GM20000 (cell line): Measurements from ENCODE around the gene CRLF1.

ENCODE experiments used
- DNase-seq: peaks from one replicate; pipeline ENCODE4 v3.0.0; 2012; ENCODE audit warnings: low spot score
- TF ChIP-seq, protein P1 (sequence below): IDR thresholded peaks from 2 replicates; pipeline ENCODE4 v1.5.1; 2012; ENCODE audit warnings: mild to moderate bottlenecking, control low read depth; ENCODE audit errors: extremely low read depth, missing control alignments

Gene CRLF1

DNA sequence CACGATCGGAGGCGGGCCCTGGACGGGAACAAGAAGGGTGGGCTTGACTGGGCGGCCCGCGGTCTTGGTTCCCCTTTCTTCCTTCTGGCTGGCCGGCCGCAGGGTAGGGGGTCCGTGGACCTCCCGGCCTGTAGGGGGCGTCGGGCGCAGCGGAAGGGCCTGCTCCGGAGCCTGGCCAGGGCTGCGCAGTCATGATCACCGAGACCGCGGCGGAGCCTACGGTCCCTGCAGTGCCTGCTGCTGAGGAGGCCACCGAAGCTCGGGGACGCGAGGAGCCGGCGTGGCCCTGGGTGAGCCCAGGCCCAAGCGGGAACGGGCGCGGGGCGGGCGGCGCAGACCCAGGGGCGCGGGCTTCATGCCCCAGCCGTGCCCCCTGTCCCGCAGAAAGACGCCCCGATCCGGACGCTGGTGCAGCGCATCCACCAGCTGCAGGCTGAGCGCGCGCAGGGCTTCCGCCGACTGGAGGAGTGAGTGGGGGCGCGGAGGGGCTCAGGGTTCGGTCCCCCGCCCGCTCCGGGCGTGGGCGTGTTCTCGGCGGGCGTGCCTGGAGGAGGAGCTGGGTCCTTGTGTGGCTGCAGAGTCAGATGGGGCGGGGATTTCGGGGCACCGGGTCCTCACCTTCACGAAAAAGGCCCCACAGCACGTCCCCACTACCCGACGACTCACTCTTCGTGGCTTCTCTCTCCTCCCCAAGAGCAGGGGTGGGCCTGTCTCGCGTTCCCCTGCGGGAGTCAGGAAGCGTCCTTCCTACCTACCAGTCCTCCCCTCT lies 17.8 kb downstream of the CRLF1 start, which contains the start of gene REX1BD:
Gene REX1BD (plus strand): TSS at position 188 of the 769 bp plus-strand sequence. CDS start 4 bp downstream, at position 192.
- TF ChIP-seq, protein P1, sequence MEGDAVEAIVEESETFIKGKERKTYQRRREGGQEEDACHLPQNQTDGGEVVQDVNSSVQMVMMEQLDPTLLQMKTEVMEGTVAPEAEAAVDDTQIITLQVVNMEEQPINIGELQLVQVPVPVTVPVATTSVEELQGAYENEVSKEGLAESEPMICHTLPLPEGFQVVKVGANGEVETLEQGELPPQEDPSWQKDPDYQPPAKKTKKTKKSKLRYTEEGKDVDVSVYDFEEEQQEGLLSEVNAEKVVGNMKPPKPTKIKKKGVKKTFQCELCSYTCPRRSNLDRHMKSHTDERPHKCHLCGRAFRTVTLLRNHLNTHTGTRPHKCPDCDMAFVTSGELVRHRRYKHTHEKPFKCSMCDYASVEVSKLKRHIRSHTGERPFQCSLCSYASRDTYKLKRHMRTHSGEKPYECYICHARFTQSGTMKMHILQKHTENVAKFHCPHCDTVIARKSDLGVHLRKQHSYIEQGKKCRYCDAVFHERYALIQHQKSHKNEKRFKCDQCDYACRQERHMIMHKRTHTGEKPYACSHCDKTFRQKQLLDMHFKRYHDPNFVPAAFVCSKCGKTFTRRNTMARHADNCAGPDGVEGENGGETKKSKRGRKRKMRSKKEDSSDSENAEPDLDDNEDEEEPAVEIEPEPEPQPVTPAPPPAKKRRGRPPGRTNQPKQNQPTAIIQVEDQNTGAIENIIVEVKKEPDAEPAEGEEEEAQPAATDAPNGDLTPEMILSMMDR = peak; percentile 95
- DNase-seq = peak; percentile 93

DNA sequence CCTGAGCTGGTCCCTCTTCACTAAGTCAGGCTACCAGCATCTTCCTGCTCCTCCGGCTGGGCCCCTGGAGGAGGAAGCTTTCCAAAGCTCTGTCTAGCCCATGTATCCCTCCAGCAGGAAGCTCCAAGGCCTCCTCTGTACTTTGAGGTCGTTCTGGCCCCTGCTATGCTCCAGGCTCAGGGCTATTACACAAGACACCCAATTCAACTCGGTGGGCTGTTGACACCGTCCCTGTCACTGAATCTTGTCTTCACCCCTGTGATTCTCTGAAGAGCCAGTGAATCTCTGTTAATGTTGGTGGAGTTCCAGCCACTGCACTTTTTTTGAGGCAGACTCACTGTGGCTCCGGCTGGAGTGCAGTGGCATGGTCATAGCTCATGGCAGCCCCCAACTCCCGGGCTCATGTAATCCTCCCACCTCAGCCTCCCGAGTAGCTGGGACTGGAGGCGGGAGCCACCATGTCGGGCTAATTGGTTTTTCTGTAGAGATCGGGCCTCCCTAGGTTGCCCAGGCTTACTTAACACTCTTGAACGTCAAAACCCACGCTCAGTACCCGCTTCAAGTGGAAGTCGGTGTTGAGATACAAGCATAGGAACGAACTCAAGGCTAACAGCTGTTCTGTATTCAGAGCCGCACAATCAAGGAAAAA lies 18.5 kb downstream of the CRLF1 start:
- TF ChIP-seq, protein P1 = no peak
- peak; percentile 8 for DNase-seq

DNA sequence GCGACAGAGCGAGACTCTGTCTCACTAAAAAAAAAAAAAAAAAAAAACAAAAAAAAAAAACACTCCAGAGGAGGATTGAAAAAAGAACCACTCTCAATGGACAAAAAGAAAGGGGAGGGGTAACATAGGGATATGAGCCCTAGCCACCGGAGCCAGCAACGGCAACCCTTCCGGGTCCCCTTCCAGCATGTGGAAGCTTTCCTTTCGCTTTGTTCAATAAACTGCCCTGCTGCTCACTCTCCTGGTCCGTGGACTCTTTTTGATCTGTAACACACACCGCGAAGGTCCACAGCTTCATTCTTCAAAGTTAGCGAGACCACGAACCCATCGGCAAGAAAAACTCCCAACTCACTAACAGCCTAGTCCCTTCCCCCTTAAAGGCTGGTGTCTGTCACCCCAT lies 19.0 kb downstream of the CRLF1 start:
- DNase-seq = no peak

DNA sequence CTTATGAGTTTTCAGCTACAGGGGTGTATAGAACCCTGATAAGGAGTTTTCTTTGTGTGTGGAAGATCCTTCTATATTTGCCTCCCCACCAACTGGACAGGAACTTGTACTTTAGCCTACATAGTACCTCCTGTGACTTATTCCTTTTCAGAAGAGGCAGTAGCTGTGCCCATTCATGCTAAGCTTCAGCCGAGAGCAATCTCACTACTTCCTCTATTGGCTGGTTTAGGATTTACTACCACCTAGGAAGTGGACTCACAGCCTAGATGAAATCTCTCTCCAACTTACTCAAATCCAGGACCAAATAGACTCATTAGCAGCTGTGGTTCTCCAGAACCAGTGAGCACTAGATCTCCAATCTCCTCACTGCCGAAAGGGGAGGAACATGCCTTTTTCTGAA lies 20.3 kb downstream of the CRLF1 start:
- no peak for DNase-seq
- TF ChIP-seq, protein P1 = no peak

More for the DNA sequence above, 19.0 kb downstream of the CRLF1 start:
- TF ChIP-seq, protein P1 = no peak

DNA sequence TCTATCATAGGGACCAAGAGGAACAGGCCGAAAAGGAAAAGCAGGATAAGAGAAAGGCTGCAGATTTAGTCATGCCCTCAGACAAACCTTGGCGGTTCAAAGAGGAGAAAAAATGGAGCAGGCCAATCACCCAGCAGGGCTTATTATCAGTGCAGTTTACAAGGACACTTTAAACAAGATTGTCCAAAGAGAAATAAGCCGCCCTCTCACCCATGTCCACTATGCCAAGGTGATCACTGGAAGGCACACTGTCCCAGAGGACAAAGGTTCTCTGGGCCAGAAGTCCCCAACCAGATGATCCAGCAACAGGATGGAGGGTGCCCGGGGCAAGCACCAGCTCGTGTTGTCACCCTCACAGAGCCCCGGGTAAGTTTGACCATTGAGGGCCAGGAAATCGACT lies 26.3 kb downstream of the CRLF1 start:
- DNase-seq = no peak
- TF ChIP-seq, protein P1 = no peak

DNA sequence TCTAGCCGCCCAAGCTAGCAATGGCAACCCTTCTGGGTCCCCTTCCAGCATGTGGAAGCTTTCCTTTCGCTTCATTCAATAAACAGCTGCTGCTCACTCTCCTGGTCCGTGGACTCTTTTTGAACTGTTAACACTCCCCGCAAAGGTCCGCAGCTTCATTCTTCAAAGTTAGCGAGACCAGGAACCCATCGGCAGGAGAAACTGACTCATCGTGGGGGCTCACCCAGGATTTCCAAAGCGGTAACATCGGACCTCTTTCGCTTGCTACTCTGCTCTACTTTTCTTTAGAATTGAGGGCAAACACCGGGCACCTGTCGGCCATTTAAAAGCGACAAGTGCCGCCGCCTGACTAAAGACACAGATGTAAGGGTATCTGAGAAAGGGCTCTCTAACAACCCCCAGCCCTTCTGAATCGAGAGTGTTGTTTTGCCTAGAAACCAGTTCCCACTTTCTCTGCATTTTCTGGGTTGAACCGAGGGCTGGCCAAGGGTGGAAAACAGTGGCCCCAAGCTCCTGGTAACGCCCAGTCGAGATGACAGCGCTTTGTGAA lies 29.2 kb downstream of the CRLF1 start:
- no peak for DNase-seq
- TF ChIP-seq, protein P1 = no peak

DNA sequence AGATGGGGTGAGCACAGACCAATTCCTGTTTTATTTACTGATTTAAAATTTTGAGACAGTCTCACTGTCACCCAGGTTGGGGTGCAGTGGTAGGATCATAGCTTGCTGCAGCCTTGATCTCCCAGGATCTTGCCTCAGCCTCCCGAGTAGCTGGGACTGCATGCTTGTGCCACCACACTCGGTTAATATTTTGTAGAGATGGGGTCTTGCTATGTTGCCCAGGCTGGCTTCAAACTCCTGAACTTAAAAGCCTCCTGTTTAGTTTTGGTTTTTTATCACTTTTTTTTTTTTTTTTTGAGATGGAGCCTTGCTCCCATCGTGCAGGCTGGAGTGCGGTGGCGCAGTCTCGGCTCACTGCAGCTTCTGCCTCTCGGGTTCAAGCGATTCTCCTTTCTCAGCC lies 30.2 kb downstream of the CRLF1 start:
- TF ChIP-seq, protein P1 = no peak
- no peak for DNase-seq
